ENCODE results near the gene ZNF574.

Gene ZNF574

DNA sequence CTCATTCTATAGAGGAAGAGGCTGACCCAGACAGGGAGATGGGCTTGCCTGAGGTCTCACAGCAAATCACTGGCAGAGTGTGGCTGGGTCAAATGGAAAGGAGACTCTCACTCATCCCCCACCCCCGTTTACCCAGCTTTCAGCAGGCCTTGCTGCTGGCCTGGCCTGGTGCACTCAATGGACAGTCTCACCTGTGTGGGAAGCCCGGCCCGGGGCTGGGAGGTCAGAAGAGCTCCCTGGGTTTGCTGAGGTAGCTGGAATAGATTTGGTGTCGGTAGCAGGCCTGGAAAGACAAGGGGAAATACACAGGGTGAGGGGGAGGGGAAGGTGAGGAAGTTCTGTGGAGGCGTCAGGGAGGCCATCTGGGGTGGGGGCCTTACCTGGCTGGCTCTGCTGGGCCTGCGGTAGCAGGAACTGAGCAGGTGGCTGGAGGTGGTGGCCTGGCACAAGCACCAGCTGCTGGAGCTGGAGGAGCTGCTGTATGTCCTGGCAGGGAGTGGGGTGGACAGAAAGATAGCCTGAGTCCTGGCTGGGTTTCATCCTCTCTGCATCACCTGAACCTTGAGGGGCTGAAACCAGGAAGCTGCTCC, 23.5 kb downstream of the ZNF574 start:
- TF ChIP-seq, protein P1, sequence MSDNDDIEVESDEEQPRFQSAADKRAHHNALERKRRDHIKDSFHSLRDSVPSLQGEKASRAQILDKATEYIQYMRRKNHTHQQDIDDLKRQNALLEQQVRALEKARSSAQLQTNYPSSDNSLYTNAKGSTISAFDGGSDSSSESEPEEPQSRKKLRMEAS (IDR thresholded peaks at IDR 0.05), result no peak
- TF ChIP-seq FOXM1 (IDR thresholded peaks at IDR 0.05; ENCODE audit: borderline replicate concordance, low read depth) (no peak), CEBPB (IDR thresholded peaks at IDR 0.05) (no peak), ZBTB7A (IDR thresholded peaks at IDR 0.05; ENCODE audit: low read depth) (no peak), NFIC (IDR thresholded peaks at IDR 0.05) (no peak), TEAD4 (IDR thresholded peaks at IDR 0.05) (no peak), YY1 (IDR thresholded peaks at IDR 0.05; ENCODE audit: low read depth) (no peak), TCF12 (IDR thresholded peaks at IDR 0.05; ENCODE audit: low read depth) (no peak), EP300 (IDR thresholded peaks at IDR 0.05; ENCODE audit: borderline replicate concordance) (no peak), EGR1 (IDR thresholded peaks at IDR 0.05) (no peak)
- TF ChIP-seq, protein P2, sequence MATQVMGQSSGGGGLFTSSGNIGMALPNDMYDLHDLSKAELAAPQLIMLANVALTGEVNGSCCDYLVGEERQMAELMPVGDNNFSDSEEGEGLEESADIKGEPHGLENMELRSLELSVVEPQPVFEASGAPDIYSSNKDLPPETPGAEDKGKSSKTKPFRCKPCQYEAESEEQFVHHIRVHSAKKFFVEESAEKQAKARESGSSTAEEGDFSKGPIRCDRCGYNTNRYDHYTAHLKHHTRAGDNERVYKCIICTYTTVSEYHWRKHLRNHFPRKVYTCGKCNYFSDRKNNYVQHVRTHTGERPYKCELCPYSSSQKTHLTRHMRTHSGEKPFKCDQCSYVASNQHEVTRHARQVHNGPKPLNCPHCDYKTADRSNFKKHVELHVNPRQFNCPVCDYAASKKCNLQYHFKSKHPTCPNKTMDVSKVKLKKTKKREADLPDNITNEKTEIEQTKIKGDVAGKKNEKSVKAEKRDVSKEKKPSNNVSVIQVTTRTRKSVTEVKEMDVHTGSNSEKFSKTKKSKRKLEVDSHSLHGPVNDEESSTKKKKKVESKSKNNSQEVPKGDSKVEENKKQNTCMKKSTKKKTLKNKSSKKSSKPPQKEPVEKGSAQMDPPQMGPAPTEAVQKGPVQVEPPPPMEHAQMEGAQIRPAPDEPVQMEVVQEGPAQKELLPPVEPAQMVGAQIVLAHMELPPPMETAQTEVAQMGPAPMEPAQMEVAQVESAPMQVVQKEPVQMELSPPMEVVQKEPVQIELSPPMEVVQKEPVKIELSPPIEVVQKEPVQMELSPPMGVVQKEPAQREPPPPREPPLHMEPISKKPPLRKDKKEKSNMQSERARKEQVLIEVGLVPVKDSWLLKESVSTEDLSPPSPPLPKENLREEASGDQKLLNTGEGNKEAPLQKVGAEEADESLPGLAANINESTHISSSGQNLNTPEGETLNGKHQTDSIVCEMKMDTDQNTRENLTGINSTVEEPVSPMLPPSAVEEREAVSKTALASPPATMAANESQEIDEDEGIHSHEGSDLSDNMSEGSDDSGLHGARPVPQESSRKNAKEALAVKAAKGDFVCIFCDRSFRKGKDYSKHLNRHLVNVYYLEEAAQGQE (IDR thresholded peaks at IDR 0.05; ENCODE audit: low read depth), result no peak

DNA sequence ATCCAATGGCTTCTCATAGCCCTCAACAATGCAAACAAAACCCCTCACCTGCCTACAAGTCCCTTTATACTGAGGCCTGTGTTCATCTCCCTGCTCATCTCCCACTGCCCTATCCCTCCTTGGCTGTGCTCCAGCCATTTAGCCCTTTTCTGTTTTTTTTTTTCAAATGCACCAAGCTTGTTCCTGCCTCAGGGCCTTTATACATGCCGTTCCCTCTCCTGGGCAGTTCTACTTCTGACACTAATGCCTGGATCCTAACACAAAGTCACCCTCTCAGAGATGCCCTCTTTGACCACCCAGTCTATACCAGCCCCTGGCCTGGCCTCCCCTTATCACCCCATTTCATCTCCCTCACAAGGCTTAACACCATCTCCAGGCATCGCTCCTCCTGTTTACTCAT, 26.9 kb downstream of the ZNF574 start:
- no peak for TF ChIP-seq EGR1 (IDR thresholded peaks at IDR 0.05)
- no peak for TF ChIP-seq CREB1 (IDR thresholded peaks at IDR 0.05; ENCODE audit: low read depth)
- no peak for TF ChIP-seq YY1 (IDR thresholded peaks at IDR 0.05; ENCODE audit: low read depth)
- no peak for TF ChIP-seq CEBPB (IDR thresholded peaks at IDR 0.05)
- TF ChIP-seq, protein P3, sequence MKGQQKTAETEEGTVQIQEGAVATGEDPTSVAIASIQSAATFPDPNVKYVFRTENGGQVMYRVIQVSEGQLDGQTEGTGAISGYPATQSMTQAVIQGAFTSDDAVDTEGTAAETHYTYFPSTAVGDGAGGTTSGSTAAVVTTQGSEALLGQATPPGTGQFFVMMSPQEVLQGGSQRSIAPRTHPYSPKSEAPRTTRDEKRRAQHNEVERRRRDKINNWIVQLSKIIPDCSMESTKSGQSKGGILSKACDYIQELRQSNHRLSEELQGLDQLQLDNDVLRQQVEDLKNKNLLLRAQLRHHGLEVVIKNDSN (IDR thresholded peaks at IDR 0.05), result no peak
- no peak for TF ChIP-seq NFIC (IDR thresholded peaks at IDR 0.05)
- TF ChIP-seq FOXM1 (IDR thresholded peaks at IDR 0.05; ENCODE audit: borderline replicate concordance, low read depth), result no peak

DNA sequence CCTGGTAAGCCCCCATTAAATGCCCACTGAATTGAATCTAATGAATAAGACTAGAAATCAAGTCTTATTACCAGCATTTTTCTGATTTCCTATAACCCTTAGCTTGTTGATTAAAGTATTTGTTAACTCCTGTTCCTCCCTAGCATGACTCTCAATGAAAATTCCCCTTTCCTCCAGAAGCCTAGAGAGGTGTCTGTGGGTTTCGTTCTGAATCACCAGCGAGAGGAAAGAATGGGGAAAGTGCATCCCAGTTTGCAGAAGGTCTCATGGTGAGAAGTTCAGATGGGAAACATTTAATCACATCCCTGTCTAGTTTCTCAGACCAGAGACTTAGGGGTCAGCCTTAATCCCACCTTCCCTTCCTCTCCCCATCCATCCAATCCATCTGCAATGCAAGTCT, 29.4 kb downstream of the ZNF574 start:
- TF ChIP-seq NFIC (IDR thresholded peaks at IDR 0.05) (no peak), EGR1 (IDR thresholded peaks at IDR 0.05) (no peak), TCF12 (IDR thresholded peaks at IDR 0.05; ENCODE audit: low read depth) (no peak), TAF1 (IDR thresholded peaks at IDR 0.05; ENCODE audit: low read depth) (no peak), TEAD4 (IDR thresholded peaks at IDR 0.05) (no peak), CEBPB (IDR thresholded peaks at IDR 0.05) (no peak), EP300 (IDR thresholded peaks at IDR 0.05; ENCODE audit: borderline replicate concordance) (no peak), YY1 (IDR thresholded peaks at IDR 0.05; ENCODE audit: low read depth) (no peak), CREB1 (IDR thresholded peaks at IDR 0.05; ENCODE audit: low read depth) (no peak), ZBTB7A (IDR thresholded peaks at IDR 0.05; ENCODE audit: low read depth) (no peak), FOXM1 (IDR thresholded peaks at IDR 0.05; ENCODE audit: borderline replicate concordance, low read depth) (no peak), RAD21 (IDR thresholded peaks at IDR 0.05; ENCODE audit: low read depth) (no peak)
- TF ChIP-seq, protein P3 (IDR thresholded peaks at IDR 0.05), result no peak
- TF ChIP-seq, protein P1 (IDR thresholded peaks at IDR 0.05), result no peak
- TF ChIP-seq, protein P2 (IDR thresholded peaks at IDR 0.05; ENCODE audit: low read depth), result no peak

DNA sequence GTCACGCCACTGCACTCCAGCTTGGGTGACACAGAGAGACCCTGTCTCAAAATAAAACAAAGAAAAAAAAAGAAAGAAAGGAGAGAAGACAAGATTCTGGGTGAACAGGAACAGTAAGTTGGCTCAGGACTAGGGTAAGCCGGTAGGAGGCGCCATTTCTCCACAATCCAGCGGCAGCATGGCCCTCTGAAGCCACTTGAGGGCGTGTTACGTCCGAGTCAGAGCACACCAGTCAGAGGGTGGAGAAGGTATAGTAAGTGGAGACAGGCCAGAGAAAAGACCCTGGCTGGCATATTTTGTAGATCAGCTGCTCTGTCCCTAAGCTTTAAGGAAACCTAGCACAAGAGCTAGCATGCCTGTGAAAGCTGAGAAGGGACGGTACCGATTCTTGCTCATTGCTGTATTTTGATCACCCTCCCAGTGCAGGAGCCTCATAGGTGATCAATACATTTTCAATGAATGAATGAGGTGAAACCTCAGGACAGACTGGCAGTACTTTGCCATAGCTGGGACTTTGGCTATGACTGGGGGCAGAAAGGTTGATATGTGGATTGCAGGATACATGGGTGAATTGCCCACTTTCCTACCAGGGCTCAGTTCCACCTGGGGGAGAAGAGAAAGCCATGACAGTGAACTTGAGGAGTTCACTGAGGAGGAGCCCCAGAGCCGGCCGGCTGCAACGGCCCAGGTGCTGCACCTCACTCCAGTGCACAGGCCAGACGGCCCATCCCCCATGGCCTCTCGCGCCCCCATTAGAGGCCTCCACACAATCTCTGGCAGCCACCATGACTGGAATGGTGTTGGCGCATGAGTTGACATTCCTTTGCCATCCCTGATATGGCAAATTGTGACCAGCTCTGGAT, 32.8 kb downstream of the ZNF574 start:
- TF ChIP-seq, protein P1 (IDR thresholded peaks at IDR 0.05), result 0 out of 2 replicates have a peak, but pooled peaks have one; percentile 21
- TF ChIP-seq RAD21 (IDR thresholded peaks at IDR 0.05; ENCODE audit: low read depth) (peak; percentile 98), FOXM1 (IDR thresholded peaks at IDR 0.05; ENCODE audit: borderline replicate concordance, low read depth) (no peak)

DNA sequence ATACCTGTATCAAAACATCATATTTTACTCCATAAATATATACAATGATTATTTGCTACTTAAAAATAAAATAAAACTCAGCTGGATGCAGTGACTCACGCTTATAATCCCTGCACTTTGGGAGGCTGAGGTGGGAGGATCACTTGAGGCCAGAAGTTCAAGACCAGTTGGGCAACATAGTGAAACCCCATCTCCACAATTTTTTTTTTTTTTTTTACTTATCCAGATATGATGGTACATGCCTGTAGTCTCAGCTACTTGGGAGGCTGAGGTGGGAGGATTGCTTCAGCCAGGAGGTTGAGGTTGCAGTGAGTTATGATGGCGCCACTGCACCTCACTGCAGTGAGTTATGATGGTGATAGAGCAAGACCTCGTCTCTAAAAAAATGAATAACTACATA, 33.9 kb downstream of the ZNF574 start:
- no peak for TF ChIP-seq CREB1 (IDR thresholded peaks at IDR 0.05; ENCODE audit: low read depth)
- TF ChIP-seq, protein P1 (IDR thresholded peaks at IDR 0.05), result no peak
- TF ChIP-seq TCF12 (IDR thresholded peaks at IDR 0.05; ENCODE audit: low read depth), result no peak
- TF ChIP-seq ZBTB7A (IDR thresholded peaks at IDR 0.05; ENCODE audit: low read depth), result no peak
- TF ChIP-seq CEBPB (IDR thresholded peaks at IDR 0.05), result no peak
- TF ChIP-seq EGR1 (IDR thresholded peaks at IDR 0.05), result no peak
- TF ChIP-seq TAF1 (IDR thresholded peaks at IDR 0.05; ENCODE audit: low read depth), result no peak
- no peak for TF ChIP-seq RAD21 (IDR thresholded peaks at IDR 0.05; ENCODE audit: low read depth)
- no peak for TF ChIP-seq NFIC (IDR thresholded peaks at IDR 0.05)
- TF ChIP-seq, protein P3 (IDR thresholded peaks at IDR 0.05), result no peak
- TF ChIP-seq FOXM1 (IDR thresholded peaks at IDR 0.05; ENCODE audit: borderline replicate concordance, low read depth), result no peak
- TF ChIP-seq TEAD4 (IDR thresholded peaks at IDR 0.05), result no peak
- TF ChIP-seq, protein P2 (IDR thresholded peaks at IDR 0.05; ENCODE audit: low read depth), result no peak
- no peak for TF ChIP-seq EP300 (IDR thresholded peaks at IDR 0.05; ENCODE audit: borderline replicate concordance)
- no peak for TF ChIP-seq YY1 (IDR thresholded peaks at IDR 0.05; ENCODE audit: low read depth)
